H1 (cell line): ENCODE measurements around the gene KRAS. TPM values are rescaled to one million over a fixed set of nuclear protein-coding genes. Genes with fewer than 3 reads are reported as not detected.

Experiments
- CTCF ChIA-PET: fragments of 300-600 bp; sonication (Branson Sonifier 250); formaldehyde crosslinking; loops from one replicate; lab custom pipeline; 2021; ENCODE audit not compliant: partially characterized antibody; lab: Charles Lee
- POLR2A ChIA-PET: fragments of 300-600 bp; sonication (Branson Sonifier 250); formaldehyde crosslinking; loops from one replicate; lab custom pipeline; 2021; ENCODE audit warnings: inconsistent platforms; ENCODE audit not compliant: partially characterized antibody; lab: Charles Lee
- DNase-seq, 2 experiments: peaks; one replicate each; pipeline versions ENCODE4 v3.0.0 to v3.0.0-alpha.2; 2010 to 2022; ENCODE audit warnings: low spot score in 2 of 2, low read depth in 1 of 2, mixed read lengths in 1 of 2
- FAIRE-seq: peaks from 2 replicates; lab custom pipeline; 2011; peaks lifted over from hg19 to GRCh38; lab: Jason Lieb, UNC
- H2AFZ ChIP-seq: 2 replicates; pipeline ENCODE4 v1.8.1; 2012; ENCODE audit warnings: low read length, inconsistent platforms
- H2AK5ac ChIP-seq: 2 replicates; pipeline ENCODE4 v1.6.1; 2013; ENCODE audit warnings: low read depth, low read length
- H2BK120ac ChIP-seq: replicated peaks from 2 replicates; pipeline ENCODE3; 2013; ENCODE audit warnings: low read depth, low read length, inconsistent platforms
- H2BK12ac ChIP-seq: 2 replicates; pipeline ENCODE4 v1.6.1; 2013; ENCODE audit warnings: low read depth, low read length
- H2BK15ac ChIP-seq: 2 replicates; pipeline ENCODE4 v1.6.1; 2013; ENCODE audit warnings: low read length
- H2BK20ac ChIP-seq: 2 replicates; pipeline ENCODE4 v1.6.1; 2013; ENCODE audit warnings: low read length
- H2BK5ac ChIP-seq: 2 replicates; pipeline ENCODE4 v1.6.1; 2013; ENCODE audit warnings: low read depth, low read length
- H3K14ac ChIP-seq: 2 replicates; pipeline ENCODE4 v1.6.1; 2013; ENCODE audit warnings: inconsistent platforms; ENCODE audit not compliant: insufficient read length
- H3K18ac ChIP-seq: 2 replicates; pipeline ENCODE4 v1.6.1; 2013; ENCODE audit warnings: low read length; ENCODE audit errors: extremely low read depth
- H3K23ac ChIP-seq: 2 replicates; pipeline ENCODE4 v1.6.1; 2013; ENCODE audit warnings: inconsistent platforms; ENCODE audit not compliant: insufficient read length
- H3K23me2 ChIP-seq: 2 replicates; pipeline ENCODE4 v1.6.1; 2013; ENCODE audit warnings: low read depth, low read length
- H3K27ac ChIP-seq: 2 replicates; pipeline ENCODE4 v1.6.1; 2011; ENCODE audit warnings: low read depth, low read length, inconsistent platforms
- H3K27me3 ChIP-seq, 4 experiments: replicated peaks in 1 of 4; 1 replicate in 1 of 4; 2 replicates in 3 of 4; pipeline versions ENCODE4 v1.6.1 to v1.8.1; 2011 to 2013; ENCODE audit warnings: low read length in 3 of 4, mild to moderate bottlenecking in 3 of 4, inconsistent platforms in 2 of 4, mixed read lengths in 2 of 4, moderate library complexity in 1 of 4; ENCODE audit not compliant: control insufficient read depth in 3 of 4, insufficient read depth in 3 of 4; ENCODE audit errors: extremely low read depth in 1 of 4
- H3K36me3 ChIP-seq, 4 experiments: 2 replicates each; pipeline versions ENCODE4 v1.6.1 to v1.8.1; 2011 to 2013; ENCODE audit warnings: mild to moderate bottlenecking in 4 of 4, low read length in 3 of 4, moderate library complexity in 2 of 4, control low read depth in 1 of 4, inconsistent platforms in 1 of 4; ENCODE audit not compliant: insufficient read depth in 4 of 4, control insufficient read depth in 2 of 4
- H3K4ac ChIP-seq: replicated peaks from 2 replicates; pipeline ENCODE3; 2013; ENCODE audit warnings: low read length, low read depth, mixed read lengths, inconsistent platforms; ENCODE audit not compliant: insufficient read length
- H3K4me1 ChIP-seq, 4 experiments: replicated peaks in 1 of 4; 1 replicate in 1 of 4; 2 replicates in 3 of 4; pipeline versions ENCODE4 v1.6.1 to v1.8.1; 2011 to 2013; ENCODE audit warnings: low read length in 3 of 4, inconsistent platforms in 2 of 4, mixed read lengths in 1 of 4; ENCODE audit not compliant: insufficient read depth in 4 of 4, control insufficient read depth in 3 of 4
- H3K4me2 ChIP-seq, 2 experiments: 2 replicates each; pipeline versions ENCODE4 v1.6.1 to v1.8.1; 2011 to 2013; ENCODE audit warnings: low read depth in 2 of 2, low read length in 2 of 2, control low read depth in 1 of 2, inconsistent platforms in 1 of 2, mild to moderate bottlenecking in 1 of 2; ENCODE audit not compliant: insufficient read depth in 1 of 2
- H3K4me3 ChIP-seq, 4 experiments: fragments of 200-600, 300-600 bp in 1 of 4; sonication (generic), shearing (Covaris generic), sonication (Bioruptor Twin) in 1 of 4; 2 replicates each; pipeline versions ENCODE4 v1.5.1 to v1.8.1; 2011 to 2016; ENCODE audit warnings: low read length in 4 of 4, low read depth in 3 of 4, control low read depth in 2 of 4, inconsistent platforms in 2 of 4, mild to moderate bottlenecking in 2 of 4, mixed read lengths in 1 of 4, moderate library complexity in 1 of 4; ENCODE audit not compliant: insufficient read depth in 2 of 4; ENCODE audit errors: extremely low read depth in 1 of 4
- H3K56ac ChIP-seq: replicated peaks from 2 replicates; pipeline ENCODE3; 2013; ENCODE audit warnings: low read depth, mild to moderate bottlenecking, mixed read lengths, low read length, inconsistent platforms; ENCODE audit not compliant: insufficient read length
- H3K79me1 ChIP-seq: 2 replicates; pipeline ENCODE4 v1.6.1; 2013; ENCODE audit warnings: low read depth, low read length, control low read depth
- H3K79me2 ChIP-seq, 2 experiments: 2 replicates each; pipeline versions ENCODE4 v1.6.1 to v1.8.1; 2012 to 2013; ENCODE audit warnings: low read length in 2 of 2, mild to moderate bottlenecking in 2 of 2, inconsistent platforms in 1 of 2; ENCODE audit not compliant: insufficient read depth in 2 of 2, control insufficient read depth in 1 of 2
- H3K9ac ChIP-seq, 4 experiments: replicated peaks in 1 of 4; 1 replicate in 1 of 4; 2 replicates in 3 of 4; pipeline versions ENCODE4 v1.6.1 to v1.8.1; 2011 to 2013; ENCODE audit warnings: low read depth in 3 of 4, low read length in 3 of 4, control low read depth in 2 of 4, mild to moderate bottlenecking in 2 of 4, moderate library complexity in 2 of 4, inconsistent platforms in 1 of 4; ENCODE audit errors: extremely low read depth in 1 of 4
- H3K9me3 ChIP-seq, 2 experiments: 2 replicates each; pipeline versions ENCODE4 v1.6.1 to v1.8.1; 2012 to 2013; ENCODE audit warnings: mild to moderate bottlenecking in 2 of 2, moderate library complexity in 2 of 2, control low read depth in 1 of 2, inconsistent platforms in 1 of 2, low read depth in 1 of 2, low read length in 1 of 2, mixed read lengths in 1 of 2; ENCODE audit not compliant: insufficient read depth in 2 of 2
- H4K20me1 ChIP-seq, 2 experiments: replicated peaks in 1 of 2; 2 replicates each; pipeline versions ENCODE3 to v1.8.1; 2011 to 2013; ENCODE audit warnings: inconsistent platforms in 2 of 2, low read length in 2 of 2, mild to moderate bottlenecking in 1 of 2; ENCODE audit not compliant: insufficient read depth in 2 of 2, control insufficient read depth in 1 of 2
- H4K5ac ChIP-seq: 2 replicates; pipeline ENCODE4 v1.6.1; 2013; ENCODE audit warnings: low read length, low read depth, mixed read lengths, inconsistent platforms; ENCODE audit not compliant: insufficient read length
- H4K8ac ChIP-seq: 2 replicates; pipeline ENCODE4 v1.8.0; 2013; ENCODE audit warnings: mild to moderate bottlenecking, moderate library complexity, low read length, inconsistent platforms; ENCODE audit not compliant: insufficient read depth; ENCODE audit errors: extremely low read depth
- H4K91ac ChIP-seq: replicated peaks from 2 replicates; pipeline ENCODE3; 2013; ENCODE audit warnings: low read length, mixed read lengths, inconsistent platforms; ENCODE audit not compliant: insufficient read length
- BCL11A ChIP-seq, 2 experiments: IDR thresholded peaks; one replicate each; pipeline ENCODE4 v1.6.1; 2011; ENCODE audit warnings: low read depth in 2 of 2, low read length in 2 of 2, mild to moderate bottlenecking in 2 of 2
- PHF8 ChIP-seq: fragments of 200-600 bp; sonication (generic); conservative IDR thresholded peaks from 2 replicates; pipeline ENCODE4 v1.7.1; 2012; ENCODE audit warnings: low read depth, mild to moderate bottlenecking, inconsistent platforms, low read length, moderate library complexity
- SIN3A ChIP-seq, 2 experiments: IDR thresholded peaks in 1 of 2; conservative IDR thresholded peaks in 1 of 2; 2 replicates each; pipeline ENCODE4 v1.6.1; 2011 to 2012; ENCODE audit warnings: low read length in 2 of 2, improper control_type of control experiment in 1 of 2, low read depth in 1 of 2, mild to moderate bottlenecking in 1 of 2
- TAF1 ChIP-seq: IDR thresholded peaks from 2 replicates; pipeline ENCODE4 v1.6.1; 2011; ENCODE audit warnings: mild to moderate bottlenecking, low read depth, low read length
- USF2 ChIP-seq: IDR thresholded peaks from 2 replicates; pipeline ENCODE4 v1.6.1; 2011; ENCODE audit warnings: low read length, improper control_type of control experiment
- WGBS, 2 experiments: shearing (Covaris generic) in 1 of 2; methylation state at CpG; one replicate each; pipeline versions ENCODE4 v1.1.6 to v1.1.7; 2013 to 2015; ENCODE audit warnings: low lambda C conversion rate in 2 of 2, mixed read lengths in 2 of 2, inconsistent platforms in 1 of 2, low coverage in 1 of 2, missing lambda C conversion rate in 1 of 2; ENCODE audit not compliant: insufficient replicate concordance in 2 of 2, insufficient coverage in 1 of 2, insufficient read length in 1 of 2; ENCODE audit errors: extremely low coverage in 1 of 2, missing lambda C conversion rate in 1 of 2; 5-methylcytosine and 5-hydroxymethylcytosine counted together
- long read RNA-seq, 2 experiments: library from RNA in 1 of 2; library from capped mRNA in 1 of 2; stranded (forward); transcript quantifications; one replicate each; pipeline ENCODE4 v2.0.0, GENCODE V29; 2021; ENCODE audit warnings: inconsistent platforms in 1 of 2
- polyA minus RNA-seq, 3 experiments: library from RNA; depleted of rRNA, polyadenylated mRNA; stranded (reverse); fragments of >200 nt; gene quantifications; 1 replicate in 2 of 3; 2 replicates in 1 of 3; pipeline ENCODE4 v1.2.3, GENCODE V29; 2011
- polyA plus RNA-seq, 7 experiments: library from polyadenylated mRNA; depleted of rRNA in 3 of 7; stranded (reverse) in 5 of 7; unstranded in 2 of 7; fragments of >200 nt in 5 of 7; fragments of 200-250 nt in 2 of 7; gene quantifications; 1 replicate in 5 of 7; 2 replicates in 1 of 7; 4 replicates in 1 of 7; pipeline versions ENCODE4 v1.2.1 to v1.2.3, GENCODE V29; 2011 to 2013; ENCODE audit warnings: missing spikeins in 2 of 7, mixed read lengths in 2 of 7
- total RNA-seq: library from RNA; stranded (reverse); fragmentation: NEBNext Ultra II Directional; extraction: Animal tissue kit (Norgen Biotek cat#: 25700); gene quantifications from 2 replicates; pipeline ENCODE4 v1.2.1, GENCODE V29; 2021

KRAS gene
- total RNA-seq (62.9 and 64.6 TPM in 2 replicates), polyA plus RNA-seq (2011; rRNA removed) (15.8 and 24.8 TPM in 2 replicates), polyA minus RNA-seq (2011; rRNA and poly(A)+ RNA removed) (23.7 and 32.2 TPM in 2 replicates)
- 25.8 TPM for polyA plus RNA-seq (2011; cell fraction: cytosol; rRNA removed)
- polyA plus RNA-seq (2011; cell fraction: nucleus; rRNA removed) = 10.7 TPM
- polyA plus RNA-seq (2012, experiment 1 of 2) = 15.2 to 33.8 TPM (median 19.6 TPM) in 4 replicates
- polyA plus RNA-seq (2012, experiment 2 of 2) = 3.0 TPM
- 57.0 TPM for polyA plus RNA-seq (2013, experiment 1 of 2)
- polyA plus RNA-seq (2013, experiment 2 of 2) = 56.3 TPM
- polyA minus RNA-seq (2011; cell fraction: cytosol; rRNA and poly(A)+ RNA removed) = 22.0 TPM
- polyA minus RNA-seq (2011; cell fraction: nucleus; rRNA and poly(A)+ RNA removed) = 31.2 TPM
- long read RNA-seq, experiment 1, full-length matches to known transcripts = 5 of 63 reads
- long read RNA-seq, experiment 1, partial matches to known transcripts = 4 of 63 reads
- long read RNA-seq, experiment 1, other reads (novel, unspliced or antisense) = 54 of 63 reads
- long read RNA-seq, experiment 2, full-length matches to known transcripts = 1 of 13 reads
- long read RNA-seq, experiment 2, partial matches to known transcripts = 1 of 13 reads
- long read RNA-seq, experiment 2, other reads (novel, unspliced or antisense) = 11 of 13 reads

GRCh38 chr12:25250744-25251730, at the start of gene KRAS:
KRAS (minus strand) TSS chr12:25250929.
- ChIA-PET CTCF (no interaction called here), POLR2A (interaction anchor here (0.9 to 1.8 kb wide), 4 partner anchors 10 to 60 kb away, joined by 3 to 12 read pairs (median 6); partner anchors contain the start of genes DNAI7 and ETFRF1)
- H2AFZ ChIP-seq = peak within 1 kb of the TSS; percentile 63
- H3K4me3 ChIP-seq = peak within 1 kb of the TSS; percentile 77 to 91 (median 84)
- H3K4me2 ChIP-seq = peak within 1 kb of the TSS; percentile 79 to 80
- H3K4ac ChIP-seq = peak within 1 kb of the TSS; percentile 90
- peak within 1 kb of the TSS; percentile 78 for H4K5ac ChIP-seq
- H3K9me3 ChIP-seq = no peaks in the 10 kb centered on the region
- H4K91ac ChIP-seq = no peak within 1 kb of the TSS
- peaks cover 0 to 3% (median 0%) of the 10 kb centered on the region in 4 experiments; a peak in 1 of 8 replicates for H3K36me3 ChIP-seq
- peak within 1 kb of the TSS; percentile 85; the same call in 1 of the 2 replicates for H3K18ac ChIP-seq
- H3K9ac ChIP-seq = peak within 1 kb of the TSS; percentile 66 to 95 (median 82)
- no peak within 1 kb of the TSS for H3K23ac ChIP-seq
- H2BK20ac ChIP-seq = no peak within 1 kb of the TSS
- H2BK15ac ChIP-seq = no peak within 1 kb of the TSS
- 0% methylated on average over 63 of the region's 105 CpGs; no CpG with 5 or more reads in 1 of the 2 experiments for WGBS, 2 experiments
- H3K14ac ChIP-seq = no peak within 1 kb of the TSS
- no peaks in the 10 kb centered on the region for H3K27me3 ChIP-seq
- H2BK120ac ChIP-seq = no peak within 1 kb of the TSS
- H3K79me2 ChIP-seq = peaks cover 7 to 40% of the 10 kb centered on the region in 2 experiments
- FAIRE-seq (no peak), DNase-seq (peak; percentile 82 to 89)
- H2AK5ac ChIP-seq = peak within 1 kb of the TSS; percentile 47
- no peaks in the 10 kb centered on the region; the same call in 1 of the 2 replicates for H3K79me1 ChIP-seq
- H3K56ac ChIP-seq = no peak within 1 kb of the TSS
- peak within 1 kb of the TSS; percentile 53 for H3K27ac ChIP-seq
- H2BK5ac ChIP-seq = peak within 1 kb of the TSS; percentile 93
- peaks cover 0 to 5% (median 4%) of the 10 kb centered on the region in 4 experiments; a peak in 4 of 7 replicates for H3K4me1 ChIP-seq
- H2BK12ac ChIP-seq = peak within 1 kb of the TSS; percentile 82; the same call in 1 of the 2 replicates
- peaks cover 5% of the 10 kb centered on the region; the same call in 1 of the 2 replicates for H3K23me2 ChIP-seq
- H4K8ac ChIP-seq = peak within 1 kb of the TSS; percentile 84
- peaks cover 5 to 6% of the 10 kb centered on the region in 2 experiments for H4K20me1 ChIP-seq
- no peak for TF ChIP-seq BCL11A (IDR thresholded peaks at IDR 0.05; ENCODE audit: low read depth in 2 of 2, low read length in 2 of 2)
- peak in 1 of 2 experiments; percentile 62; a peak in 2 of 4 replicates for TF ChIP-seq SIN3A (conservative IDR thresholded peaks at IDR 0.05 in 1 of 2, IDR thresholded peaks at IDR 0.05 in 1 of 2; ENCODE audit: low read depth in 1 of 2, low read length in 2 of 2)
- peak; percentile 74 for TF ChIP-seq TAF1
- TF ChIP-seq USF2 = no peak
- TF ChIP-seq PHF8 = peak; percentile 43
